ENCODE data around the gene KCNJ18.
"Not testable (repeated sequence)": the region's sequence is repeated elsewhere in the genome, so short reads cannot be mapped to it uniquely, and the experiment has no call there.

The KCNJ18 gene

DNA sequence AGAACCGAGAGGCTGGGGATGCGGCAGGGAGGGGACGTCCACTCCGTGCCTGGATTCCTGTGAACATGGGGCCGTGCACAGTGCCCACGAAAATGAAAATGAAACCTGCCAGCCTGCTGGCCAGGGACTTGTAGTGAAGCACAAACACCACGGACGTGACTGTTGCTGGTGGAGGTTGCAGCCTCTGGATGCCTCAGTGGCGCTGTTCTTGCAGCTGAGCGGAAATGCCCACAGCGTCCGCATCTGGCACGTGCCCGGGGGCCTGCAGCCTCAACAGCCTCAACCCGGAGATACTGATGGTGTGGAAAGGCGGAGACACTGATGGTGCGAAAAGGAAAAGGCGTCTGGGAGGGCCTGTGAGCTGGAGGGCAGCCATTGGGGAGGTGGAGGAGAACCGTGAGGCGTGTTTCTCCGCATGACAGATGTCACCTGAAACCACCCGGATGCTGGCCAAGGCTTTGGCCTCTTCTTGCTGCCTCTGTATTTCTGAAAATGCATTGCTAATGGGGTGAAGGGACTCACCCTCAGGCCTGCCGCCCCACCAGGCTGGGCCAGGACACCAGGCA lies 44.8 kb downstream of the KCNJ18 start:
- not testable (repeated sequence) for DNase-seq

DNA sequence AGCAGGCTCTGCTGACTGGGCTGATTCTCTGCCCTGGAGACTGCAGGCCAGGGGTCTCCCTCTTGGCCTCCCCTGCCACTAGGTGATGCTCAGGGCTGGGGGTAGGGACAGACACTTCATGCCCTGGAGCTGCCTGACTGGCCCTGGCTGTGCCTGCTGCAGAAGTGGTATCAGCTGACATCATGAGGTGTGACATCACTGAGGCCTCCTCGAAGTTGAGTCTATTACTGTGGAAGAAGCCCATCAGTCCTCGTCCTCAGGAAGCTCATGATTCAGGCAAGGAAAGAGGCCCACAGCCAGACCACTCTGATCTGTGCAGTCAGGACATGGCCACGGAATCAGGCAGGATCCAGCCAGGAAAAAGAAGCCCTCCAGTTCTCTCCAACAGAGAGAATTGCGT lies 45.9 kb downstream of the KCNJ18 start:
- not testable (repeated sequence) for DNase-seq

DNA sequence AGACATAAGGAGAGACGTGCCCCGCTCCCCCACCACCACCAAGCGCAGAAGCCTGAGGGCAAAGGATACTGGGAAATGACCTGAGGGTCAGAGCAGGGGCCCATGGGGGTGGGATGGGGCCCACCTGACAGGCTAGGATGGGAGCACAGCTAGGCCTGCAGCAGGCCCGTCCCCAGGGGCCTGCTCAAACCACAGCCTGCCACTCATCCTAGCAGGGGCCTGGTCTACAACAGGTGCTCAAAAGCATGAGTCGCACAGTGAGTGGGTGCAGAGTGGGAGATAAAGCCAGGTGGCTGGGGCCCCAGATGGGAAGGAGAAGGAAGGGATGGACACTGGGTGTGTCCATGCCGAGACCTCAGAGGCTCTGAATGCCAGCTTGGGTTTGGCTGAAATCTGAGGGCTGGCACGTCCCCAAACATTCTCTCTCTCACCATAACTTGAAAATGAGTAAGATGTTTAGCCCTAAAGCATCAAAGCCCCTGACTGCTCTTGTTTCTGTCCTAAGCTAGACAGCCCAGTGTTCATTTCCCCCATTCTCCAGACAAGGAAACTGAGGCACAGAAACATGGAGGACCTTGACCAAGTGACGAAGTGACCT lies 46.7 kb downstream of the KCNJ18 start:
- not testable (repeated sequence) for DNase-seq

DNA sequence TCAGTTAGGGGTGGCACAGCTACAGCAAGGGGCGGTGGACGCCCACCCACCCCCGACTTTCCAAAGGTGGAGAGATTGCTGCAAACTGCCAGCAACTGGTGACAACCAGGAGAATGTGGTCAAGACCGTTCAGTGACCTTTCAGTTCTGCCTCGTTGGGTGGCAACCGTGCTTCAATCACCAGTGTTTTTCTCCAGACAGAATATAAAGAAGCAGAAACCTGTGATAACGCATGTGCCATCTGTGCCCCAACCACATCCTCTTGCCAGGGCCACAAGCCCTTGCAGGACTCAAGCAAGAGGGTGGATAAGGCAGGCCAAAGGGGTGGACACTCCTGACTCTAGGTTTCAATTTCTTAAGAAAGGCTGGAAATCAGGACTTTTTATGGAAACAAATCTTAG lies 47.2 kb downstream of the KCNJ18 start:
- not testable (repeated sequence) for DNase-seq

DNA sequence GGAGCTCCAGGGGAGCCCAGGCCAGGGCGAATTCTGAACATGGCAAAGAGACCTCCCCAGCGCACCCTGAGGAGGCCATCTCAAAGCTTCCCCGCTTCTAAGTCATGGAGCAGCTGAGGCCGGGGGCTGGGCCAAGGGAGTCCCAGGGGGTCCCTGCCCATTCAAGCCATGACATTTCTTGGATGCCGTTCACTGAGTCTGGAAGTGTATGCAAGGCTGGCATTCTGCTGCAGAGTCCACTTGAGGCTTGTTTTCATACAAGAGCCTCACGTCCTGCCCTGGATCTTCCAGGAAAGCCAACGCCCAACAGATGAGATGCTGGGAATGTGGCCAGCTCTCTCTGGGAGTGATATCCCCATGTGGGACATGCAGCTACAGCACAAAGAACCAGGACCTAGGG lies 48.5 kb downstream of the KCNJ18 start:
- DNase-seq, result not testable (repeated sequence)

DNA sequence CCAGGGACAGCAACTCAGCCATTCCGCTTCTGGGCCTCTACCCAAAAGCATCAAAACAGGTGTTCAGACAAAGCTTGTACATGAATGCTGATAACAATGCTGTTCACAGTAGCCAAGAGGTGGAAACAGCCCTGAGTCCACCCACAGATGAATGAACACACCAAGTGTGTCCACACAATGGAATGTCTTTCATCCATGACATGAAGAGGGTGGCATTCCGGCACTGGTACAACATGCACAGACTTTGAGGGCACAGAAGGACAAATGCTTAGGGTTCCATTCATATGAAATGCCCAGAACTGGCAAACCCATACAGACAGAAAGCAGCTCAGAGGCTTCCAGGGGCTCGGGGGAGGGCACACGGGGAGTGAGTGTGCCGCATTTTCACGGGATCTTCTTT lies 49.2 kb downstream of the KCNJ18 start:
- DNase-seq, result not testable (repeated sequence)

DNA sequence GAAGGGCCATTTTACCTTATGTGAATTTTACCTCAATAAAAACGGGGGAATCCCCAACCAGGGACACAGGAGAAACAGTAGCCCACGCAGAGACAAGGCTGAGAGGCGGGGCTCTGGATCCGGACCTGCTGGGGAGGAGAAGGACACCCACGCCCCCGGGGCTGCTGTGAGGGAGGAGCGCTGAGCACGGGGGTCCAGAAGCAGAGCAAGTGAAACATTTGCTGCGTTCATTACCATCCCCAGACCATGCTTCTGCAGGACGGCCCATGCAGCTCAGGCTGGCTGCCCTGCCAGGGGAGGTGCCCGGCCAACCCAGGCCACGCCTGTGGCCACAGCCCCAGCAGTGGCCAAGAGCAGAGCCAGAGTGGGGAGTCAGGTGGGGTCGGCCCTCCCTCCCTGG lies 50.0 kb downstream of the KCNJ18 start:
- DNase-seq, result no peak

DNA sequence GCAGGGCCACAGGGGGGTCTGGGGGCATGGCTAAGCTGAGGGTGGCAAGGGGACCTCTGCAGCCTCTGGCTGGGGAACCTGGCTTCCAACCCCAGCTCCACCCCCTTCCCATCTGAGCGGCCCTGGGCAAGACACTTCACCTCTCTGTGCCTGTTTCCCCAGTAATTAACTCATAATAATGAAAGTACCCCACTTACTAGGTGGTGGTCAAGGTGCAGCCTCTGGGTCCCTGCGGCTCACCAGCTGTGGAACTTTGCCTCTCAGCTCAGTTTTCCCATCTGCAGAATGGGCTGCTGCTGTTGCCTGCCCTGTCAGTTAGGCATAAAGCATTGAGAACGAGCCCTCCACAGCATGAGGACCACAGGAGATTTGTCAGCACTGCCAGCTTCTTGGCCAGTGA lies 51.8 kb downstream of the KCNJ18 start:
- DNase-seq, result not testable (repeated sequence)

DNA sequence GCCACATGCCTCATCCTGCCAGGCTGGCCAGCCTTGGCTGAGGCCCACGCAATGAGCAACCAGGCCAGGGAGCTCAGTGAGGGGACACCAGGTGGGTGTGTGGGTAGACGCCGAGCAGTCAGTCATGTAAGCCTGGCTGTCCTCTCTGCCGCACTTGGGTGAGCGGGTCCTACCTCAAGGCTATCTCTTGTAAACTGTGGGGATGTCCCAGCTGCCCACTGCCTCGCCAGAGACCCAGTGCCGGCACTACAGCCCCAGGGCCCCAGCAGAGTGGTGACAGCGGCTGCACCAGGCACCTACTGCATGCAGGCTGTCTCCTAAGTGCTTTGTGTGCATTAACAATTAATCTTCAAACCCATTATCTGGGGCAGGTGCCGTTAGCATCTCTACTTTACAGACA lies 52.3 kb downstream of the KCNJ18 start:
- DNase-seq, result not testable (repeated sequence)

DNA sequence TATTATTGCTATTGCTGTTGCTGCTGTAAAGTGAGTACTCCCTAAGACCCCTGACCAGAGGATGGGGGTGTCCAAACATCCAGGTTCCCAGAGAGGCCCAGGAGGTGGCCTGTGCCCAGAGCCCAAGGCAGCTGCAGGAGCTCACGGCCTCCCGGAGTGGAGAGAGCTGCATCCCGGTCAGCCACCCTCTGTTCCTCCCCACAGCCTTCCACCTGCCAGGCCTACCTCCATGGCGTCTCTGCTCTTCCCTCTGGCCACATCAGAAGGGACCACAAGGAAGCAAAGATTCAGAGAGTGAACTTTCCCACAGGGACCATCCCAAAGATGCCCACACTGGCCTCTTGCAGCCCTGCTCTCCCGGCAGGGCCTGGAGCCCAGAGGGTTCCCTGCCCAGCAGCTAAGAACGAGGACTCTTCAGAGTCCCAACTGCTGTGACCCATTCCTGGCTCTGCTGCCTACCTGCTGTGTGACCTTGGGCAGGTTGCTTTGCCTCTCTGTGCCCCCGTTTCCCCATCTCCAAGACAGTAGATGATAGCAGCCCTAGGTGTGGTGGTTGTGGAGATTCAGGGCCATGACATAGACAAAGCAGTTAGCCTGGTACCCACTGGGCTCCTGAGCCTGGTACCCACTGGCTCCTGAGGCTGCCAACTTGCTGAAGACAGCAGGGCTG lies 53.2 kb downstream of the KCNJ18 start:
- not testable (repeated sequence) for DNase-seq

DNA sequence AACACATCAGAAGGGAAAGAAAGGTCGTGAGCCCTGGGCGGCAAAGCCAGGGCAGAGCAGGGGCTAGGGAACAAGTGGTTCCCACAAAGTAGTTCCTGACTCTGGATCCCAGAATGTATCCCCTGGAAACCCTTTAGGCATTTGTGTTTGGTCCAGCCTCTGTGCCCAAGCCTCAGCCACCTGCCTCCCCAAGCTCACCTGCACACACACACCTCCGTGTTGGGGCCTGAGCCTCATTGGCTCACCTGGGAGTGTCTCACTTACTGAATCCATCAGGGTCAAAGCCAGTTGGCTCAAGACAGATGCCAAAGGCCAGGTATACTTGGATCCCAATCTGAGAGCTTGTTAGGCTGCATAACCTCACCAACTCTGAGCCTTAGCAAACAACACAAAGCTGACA lies 54.1 kb downstream of the KCNJ18 start:
- DNase-seq, result not testable (repeated sequence)

DNA sequence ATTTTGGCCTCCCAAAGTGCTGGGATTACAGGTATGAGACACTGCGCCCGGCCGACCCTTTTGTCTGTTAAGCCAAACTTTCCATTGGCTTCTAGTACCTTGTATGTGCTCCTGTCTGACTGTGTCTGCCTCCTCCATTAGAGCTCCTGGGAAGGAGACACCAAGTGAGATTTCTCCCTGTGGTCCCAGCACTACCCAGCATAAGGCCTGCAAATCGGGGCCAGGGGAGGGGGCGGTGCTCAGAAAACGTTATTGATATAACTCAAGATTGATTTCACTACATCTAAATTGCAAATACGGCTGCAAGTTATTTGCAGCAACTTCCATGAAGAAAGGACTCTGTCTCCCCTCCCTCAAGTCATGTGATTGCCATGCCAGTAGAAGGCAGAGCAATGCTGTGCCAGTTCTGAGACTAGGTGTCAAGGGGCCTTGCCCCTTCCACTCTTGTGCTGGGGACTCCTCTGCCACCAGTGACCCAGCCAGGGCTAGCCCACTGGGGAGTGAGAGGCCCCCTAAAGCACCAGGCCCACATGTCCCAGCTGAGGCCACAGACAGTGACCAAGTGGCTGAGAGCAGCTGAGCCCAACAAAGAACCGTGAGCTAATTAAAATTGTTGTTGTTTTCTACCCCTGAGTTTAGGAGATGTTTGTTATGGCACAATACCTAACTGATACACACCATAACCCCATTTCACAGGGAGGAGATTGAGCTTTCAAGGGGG lies 55.0 kb downstream of the KCNJ18 start:
- not testable (repeated sequence) for DNase-seq

DNA sequence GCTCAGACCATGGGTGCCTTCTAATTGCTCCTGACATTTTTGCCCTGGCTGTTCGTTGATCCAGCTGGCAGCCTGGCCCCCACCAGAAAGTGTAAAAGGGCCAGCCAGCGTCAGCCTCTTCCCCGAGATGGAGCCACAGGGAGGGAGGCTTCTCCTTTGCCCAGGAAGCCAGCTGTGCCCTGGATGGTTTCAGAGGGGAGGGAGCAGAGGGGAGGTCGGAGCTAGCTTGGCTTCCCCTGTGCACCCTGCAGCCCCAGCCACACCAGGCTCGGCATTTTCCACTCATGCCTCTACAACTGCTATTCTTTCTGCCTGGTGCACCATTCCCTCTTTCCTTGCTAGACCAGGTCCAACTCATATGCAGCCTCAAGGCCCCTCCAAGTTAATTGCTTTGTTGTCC lies 56.4 kb downstream of the KCNJ18 start:
- not testable (repeated sequence) for DNase-seq

DNA sequence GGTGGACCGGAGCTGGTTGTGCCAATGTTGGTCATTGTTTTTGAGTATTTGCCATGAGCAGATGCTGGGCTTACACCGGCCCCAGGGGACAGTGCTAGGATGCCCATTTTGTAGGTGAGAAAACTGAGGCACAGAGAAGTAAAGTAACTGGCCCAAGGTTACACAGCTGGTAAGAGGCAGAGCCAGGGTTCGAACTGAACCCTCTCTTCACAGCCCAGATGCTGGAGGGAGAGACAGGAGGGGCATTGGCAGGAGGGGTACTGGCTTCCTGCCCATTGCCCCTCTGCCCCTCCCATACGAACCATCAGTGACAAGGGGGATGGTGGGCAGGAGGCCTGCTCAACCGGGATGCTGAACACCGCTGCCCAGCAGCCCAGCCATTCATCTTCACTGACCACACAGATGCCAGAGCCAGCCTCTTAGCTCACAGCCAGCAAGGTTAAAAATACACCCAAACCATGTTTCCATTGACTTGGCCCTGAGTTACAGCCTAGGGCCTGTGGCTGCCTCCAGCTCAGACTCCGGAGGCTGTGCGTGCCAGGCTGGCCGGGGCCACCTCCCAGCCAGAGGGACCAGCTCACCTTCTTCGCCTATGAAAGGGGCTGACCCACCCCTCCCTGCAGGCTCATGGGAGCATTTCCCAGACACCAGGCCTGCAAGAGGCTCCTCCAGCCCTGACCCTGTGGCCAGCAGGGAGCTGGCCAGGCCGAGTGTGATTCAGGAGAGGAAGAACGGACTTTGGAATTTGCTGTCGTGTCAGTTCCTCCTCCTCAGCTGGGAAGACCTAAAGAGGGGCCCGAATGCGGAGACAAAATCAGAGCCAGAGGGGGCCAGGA lies 57.6 kb downstream of the KCNJ18 start:
- not testable (repeated sequence) for DNase-seq

DNA sequence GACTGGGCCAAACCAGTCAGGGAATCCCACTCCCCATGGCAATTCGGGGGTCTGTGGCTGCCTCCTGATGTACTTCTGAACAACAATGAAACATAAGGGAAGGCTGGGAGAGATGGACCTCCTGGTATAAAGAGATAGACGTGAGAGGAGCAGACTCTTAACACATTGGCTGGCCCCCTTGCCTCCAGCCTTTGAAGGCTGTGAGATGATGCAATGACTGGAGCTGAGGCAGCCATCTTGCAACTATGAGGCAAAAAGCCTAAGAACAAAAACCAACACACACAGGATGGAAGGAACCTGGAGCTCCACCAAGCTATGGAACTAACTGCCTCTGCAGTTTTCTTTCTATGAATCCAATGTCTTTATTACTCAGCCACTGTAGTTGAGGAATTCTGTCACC lies 58.8 kb downstream of the KCNJ18 start:
- DNase-seq, result not testable (repeated sequence)

Measured in hematopoietic multipotent progenitor cell treated with erythropoietin and hydrocortisone succinate and interleukin-3 and kit ligand, for 6 days (in vitro differentiated cells).